Measurements from ENCODE around the gene G0S2.
A peak's percentile ranks its signal among the peaks of the same experiment; 100 is the strongest.
"Not testable (repeated sequence)": the region's sequence is repeated elsewhere in the genome, so short reads cannot be mapped to it uniquely, and the experiment has no call there.

G0S2 gene

DNA sequence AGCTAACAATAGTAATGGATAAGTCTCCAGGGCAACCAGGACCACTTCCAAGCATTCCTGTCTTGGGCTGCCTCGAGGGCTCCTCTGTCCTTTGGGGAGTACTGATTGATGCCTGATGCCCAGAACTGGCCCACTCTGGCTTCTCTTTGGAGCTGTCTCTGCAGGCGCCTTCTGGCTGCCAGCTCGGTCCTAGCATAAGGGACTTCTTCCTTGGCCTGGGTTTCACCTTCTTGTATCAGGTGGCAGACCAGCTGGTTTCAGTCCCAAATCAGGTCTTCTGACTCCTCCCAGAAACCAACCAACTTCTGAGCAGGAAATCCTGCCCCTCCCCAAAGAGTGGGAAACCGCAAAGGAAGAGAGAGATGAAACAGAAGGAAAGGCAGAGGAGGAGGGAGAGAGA is 10.6 kb downstream of the G0S2 start:
- ATAC-seq: no peak

DNA sequence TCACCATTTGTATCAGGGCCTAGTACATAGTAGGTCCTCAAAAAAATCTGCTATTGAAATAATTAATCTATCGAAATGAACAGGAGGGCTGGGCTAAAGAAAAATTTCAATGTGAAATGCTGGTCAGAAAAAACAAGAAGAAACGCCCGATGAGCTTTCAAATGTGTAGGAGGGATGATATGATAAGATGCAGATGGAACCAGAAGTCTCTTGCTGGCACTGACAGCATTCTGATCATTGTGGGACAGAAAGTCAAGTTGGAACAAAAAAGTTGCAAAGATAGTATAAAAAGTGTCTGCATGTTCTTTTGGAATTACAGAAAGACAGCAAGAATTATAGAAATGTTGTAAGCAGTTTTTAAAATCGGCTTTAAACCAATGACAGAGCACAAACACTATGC is 11.1 kb downstream of the G0S2 start:
- ATAC-seq: no peak

DNA sequence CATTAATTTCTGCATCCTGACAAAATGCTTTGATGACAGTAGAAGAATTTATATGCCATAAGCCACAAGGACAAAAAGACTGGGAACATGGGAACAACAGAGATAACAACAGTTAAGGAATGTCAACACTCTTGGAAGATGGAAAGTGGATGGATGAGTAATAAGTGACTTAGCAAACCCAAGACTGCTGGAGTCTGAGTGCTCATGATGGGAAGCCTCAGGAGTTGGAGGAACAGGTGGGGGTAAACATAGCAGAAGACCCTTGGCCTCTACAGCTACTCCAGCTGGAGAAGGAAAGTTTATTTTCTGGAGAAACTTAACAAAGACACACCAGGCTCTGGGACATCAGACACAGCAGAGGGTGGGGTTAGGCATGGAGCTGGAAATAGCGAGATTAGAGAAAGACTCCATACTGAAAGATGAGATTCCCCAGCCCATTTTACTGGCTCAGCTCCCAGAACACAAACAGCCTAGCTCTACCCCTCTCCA is 13.6 kb downstream of the G0S2 start:
- ATAC-seq: no peak

DNA sequence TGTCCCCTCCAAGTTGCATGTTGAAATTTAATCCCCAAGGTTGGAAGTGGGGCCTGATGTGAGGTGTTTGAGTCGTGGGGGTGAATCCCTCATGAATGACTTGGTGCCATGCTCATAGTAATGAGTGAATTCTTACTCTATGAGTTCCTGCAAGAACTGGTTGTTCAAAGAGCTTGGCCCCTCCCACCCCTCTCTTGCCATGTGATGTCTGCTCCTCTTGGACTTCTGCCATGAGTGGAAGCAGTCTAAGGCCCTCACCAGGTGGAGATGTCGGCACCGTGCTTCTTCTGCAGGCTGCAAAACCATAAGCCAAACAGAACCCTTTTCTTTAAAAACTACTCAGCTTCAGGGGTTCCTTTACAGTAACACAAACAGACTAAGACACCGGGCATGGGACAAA is 14.3 kb downstream of the G0S2 start:
- no peak for ATAC-seq

DNA sequence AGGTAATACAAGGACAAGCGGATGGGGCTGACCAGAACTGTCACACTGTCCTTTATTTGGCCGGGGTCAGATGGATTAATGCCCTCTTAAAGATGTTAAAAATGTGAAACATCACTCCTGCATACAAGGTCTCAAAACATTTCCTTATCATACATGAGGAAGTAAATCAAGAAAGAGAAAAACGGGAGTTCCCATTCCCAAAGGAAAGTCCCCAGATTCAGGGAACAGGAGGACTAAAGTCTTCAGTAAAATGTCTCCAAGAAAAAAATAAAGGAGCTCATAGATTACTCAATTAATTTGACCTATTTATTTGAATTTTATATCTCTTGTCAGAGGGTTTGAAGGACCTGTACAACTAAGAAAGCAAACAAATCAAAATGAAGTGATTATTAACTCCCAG is 16.0 kb downstream of the G0S2 start:
- no peak for ATAC-seq

DNA sequence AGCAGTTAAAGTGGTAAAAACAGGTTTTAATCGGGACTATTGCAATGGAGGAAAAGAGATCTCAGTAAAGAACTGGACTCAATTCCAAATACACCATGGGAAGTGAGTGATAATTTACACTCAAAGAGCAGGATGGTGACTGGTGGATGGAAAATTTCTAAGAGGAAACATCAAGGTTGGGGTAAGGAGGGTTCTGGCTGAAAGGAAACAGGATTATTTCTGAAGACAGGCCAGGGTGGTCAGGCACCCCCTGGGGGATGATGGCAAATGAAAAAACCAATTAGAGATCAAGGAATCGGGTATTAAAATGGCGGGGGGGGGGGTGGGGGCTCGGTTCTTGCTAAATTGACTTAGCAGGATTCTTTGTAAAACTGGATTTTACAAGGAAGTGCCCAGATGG is 17.1 kb downstream of the G0S2 start:
- ATAC-seq: no peak

DNA sequence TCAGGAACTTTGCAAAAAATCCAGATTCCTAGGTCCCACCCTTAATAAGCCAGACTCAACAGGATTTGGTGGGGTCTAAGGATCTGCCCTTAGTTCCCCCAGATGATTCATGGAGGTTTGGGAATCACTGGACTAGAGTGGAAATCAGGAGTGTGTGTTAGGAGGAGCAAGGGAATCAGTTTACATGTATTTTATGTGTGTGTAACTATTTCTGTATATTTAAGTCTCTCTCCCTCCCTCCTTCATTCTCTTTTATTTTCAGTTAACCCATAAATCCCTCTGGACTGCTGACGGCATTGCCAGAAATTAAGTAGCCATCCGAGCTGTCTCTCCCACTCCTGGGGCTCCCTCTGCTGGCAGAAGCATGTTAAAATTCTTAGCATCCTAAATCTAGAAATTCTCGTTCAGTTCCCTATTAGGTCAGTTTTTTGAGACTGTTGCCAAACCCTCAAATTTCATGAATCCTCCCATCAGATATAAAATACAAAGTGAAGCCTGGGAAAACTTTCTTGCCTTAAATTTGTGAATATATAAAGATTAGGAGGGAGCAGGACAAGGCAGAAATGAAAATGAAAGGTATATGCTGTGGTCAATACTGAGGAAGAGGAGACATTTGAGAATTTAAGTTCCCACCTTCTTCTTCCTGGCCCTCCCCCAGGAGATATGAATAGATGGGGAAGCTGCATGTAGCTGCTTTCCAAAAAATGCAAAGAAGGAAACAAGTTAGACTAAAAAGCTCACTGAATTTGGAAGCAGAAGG is 17.7 kb downstream of the G0S2 start:
- ATAC-seq: peak in 1 of 2 donors; percentile 43

DNA sequence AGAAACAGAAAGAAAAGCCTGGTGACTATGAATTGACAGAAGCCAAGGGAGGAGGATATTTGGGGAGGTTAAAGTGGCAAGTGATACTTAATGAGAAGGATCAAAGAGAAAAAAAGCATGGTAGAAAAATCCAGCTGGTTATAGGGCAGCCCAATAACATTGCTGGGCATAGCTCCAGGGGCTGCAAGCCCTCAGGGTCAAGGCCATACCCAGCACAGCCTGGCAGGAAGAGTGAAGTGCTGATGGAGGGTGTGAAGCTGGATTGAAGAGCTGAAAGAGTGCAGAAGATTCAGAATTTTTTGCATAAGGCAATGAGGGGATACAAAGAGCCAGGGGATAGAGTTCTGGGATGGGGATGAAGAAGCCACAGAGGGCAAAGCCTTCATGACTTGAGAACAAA is 21.5 kb downstream of the G0S2 start:
- no peak for ATAC-seq

DNA sequence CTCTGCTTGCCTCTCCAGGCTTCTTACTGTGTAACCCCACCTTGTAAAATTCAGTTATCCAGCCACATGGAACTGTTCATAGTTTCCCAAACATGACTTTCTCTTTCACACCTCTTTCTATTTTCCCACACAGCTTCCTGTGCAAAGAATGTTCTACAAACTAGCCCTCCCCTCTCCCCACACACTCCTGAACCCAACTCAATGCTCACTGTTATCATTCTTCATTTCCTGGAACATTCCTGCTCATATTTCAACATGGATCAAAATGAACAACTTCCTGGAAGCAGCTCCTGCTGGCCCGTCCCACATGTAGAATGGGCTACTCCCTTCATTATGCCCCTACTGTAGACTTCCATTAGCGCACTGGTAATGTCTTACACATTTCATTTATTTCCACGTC is 21.9 kb downstream of the G0S2 start:
- no peak for ATAC-seq

DNA sequence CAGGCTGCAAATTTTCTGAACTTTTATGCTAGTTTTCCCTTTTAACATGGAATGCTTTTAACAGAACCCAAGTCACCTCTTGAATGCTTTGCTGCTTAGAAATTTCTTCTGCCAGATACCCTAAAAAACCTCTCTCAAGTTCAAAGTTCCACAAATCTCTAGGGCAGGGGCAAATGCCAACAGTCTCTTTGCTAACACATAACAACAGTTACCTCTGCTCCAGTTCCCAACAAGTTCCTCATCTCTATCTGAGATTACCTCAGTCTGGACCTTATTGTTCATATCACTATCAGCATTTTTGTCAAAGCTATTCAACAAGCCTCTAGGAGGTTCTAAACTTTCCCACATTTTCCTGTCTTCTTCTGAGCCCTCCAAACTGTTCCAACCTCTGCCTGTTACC is 25.5 kb downstream of the G0S2 start:
- not testable (repeated sequence) for ATAC-seq

DNA sequence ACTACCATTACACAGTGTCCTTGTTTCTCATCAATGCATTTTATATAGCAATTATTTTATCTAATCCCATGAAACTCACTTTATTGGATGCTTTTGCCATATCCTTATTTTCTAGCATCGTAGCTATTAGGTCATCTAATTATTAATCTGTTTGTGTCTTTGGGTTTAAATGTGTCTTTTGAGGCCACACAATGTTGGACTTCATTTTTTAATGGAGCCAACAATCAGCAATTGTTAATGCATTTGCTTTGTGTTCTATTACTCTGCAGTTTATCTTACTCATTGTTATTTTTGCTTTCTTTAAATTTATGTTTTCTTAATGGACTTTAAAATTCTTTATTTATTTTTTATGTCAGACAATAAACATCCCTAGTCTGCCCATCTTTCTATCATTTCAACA is 27.6 kb downstream of the G0S2 start:
- no peak for ATAC-seq

DNA sequence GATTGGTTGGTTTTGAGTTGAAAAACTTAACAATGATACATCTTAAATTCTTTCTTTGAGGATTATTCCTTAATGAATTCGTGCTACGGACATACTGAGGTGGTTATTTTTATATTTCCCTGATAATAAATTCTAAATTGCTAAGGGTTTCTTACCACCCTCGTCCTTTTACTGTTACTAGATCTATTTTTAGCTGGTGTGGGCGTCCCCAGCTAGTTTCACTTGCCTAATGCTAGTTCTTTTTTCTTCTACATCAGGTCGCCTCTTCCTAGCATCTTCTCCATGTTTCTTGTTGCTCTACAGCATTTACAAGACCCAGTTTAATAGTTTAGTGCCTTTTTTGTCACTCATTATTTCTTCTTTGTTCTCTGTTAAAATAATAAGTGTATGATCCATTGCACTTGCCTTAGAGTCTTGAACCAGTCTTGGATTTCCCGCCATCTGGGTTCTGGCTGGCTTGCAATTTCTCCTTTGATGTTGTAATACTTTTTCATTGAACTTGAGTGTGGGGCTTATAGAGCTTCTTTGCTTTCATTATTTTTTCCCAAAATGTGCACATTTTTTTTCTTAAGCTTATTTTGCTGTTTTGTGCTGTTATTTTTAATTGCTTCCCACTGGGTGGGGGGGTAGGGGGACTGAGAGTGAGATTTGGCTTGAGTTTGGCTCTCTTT is 28.8 kb downstream of the G0S2 start:
- ATAC-seq: no peak

DNA sequence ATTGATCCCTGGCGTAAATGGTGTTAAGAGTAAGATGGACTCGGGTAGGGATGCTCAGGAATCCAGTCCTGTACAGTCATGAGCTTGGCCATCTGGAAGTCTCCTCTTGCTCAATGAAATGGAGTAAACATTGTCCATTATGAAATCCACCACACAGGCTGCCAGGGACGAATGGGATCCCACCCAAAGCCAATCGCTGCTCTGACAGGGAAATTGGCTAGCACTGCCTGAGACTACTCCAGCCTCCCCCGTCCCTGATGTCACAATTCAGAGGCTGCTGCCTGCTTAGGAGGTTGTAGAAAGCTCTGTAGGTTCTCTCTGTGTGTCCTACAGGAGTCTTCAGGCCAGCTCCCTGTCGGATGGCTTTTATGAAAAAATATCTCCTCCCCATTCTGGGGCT is 29.4 kb downstream of the G0S2 start, which contains the start of gene HSD11B1:
Gene HSD11B1 (plus strand): TSS at position 263 of the 400 bp plus-strand sequence. CDS start 97 bp downstream, at position 360.
- ATAC-seq: no peak

DNA sequence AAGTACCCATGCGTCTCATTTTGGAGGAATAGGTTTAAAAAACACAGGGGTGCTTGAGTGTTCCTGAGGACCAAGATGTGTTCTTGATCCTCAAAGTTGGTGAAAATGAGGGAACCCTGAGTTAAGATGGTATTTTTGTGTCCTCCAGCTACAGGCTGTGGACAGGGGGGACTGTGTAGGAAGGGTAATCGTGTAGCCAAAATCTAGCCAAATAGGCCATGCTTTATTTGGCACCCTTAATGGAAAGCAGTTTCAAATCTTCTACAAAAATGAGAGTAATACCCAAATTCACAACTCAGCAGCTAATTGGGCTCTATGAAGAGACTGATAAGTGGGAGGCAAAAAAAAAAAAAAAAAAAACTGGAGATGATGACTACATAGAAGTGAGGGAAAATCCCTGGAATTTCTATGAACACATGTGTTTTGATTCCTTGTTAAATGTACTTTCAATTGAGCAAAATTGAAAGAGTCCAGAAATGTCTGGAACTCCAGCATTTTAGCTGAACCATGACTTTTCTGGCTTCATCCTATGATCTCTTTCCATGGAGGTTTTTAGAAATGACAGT is 29.9 kb downstream of the G0S2 start:
- no peak for ATAC-seq

DNA sequence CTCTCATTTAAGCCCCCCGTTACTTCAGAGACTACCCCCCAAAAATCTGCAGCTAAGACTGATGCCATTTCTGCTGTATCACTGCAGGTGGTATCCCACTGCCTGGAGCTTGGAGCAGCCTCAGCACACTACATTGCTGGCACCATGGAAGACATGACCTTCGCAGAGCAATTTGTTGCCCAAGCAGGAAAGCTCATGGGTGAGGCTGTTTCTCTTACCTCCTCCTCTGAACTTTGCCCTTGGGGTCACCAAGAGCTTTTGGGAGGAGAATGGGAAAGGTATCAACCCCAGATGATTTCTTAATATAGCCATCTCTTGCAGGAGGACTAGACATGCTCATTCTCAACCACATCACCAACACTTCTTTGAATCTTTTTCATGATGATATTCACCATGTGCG is 31.4 kb downstream of the G0S2 start:
- ATAC-seq: no peak

DNA sequence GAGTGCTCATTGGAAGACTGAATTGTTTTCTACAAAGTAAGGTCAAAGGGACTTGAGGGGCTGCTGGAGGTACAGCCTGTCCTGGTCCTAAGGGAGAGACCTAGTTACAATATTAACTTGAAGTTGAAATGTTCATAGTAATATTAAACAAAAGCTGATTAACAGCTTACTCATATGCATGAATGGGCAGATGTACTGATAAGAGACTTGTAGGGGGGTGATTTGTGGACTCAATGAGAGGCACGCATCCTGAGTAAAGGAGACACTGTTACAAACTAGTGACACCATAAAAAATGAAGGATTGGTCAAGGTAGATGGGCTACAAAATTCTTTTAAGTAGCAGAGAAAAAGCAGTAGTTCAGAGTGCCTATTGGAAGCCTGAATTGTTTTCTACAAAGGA is 32.1 kb downstream of the G0S2 start:
- peak; percentile 35 to 64 for ATAC-seq

DNA sequence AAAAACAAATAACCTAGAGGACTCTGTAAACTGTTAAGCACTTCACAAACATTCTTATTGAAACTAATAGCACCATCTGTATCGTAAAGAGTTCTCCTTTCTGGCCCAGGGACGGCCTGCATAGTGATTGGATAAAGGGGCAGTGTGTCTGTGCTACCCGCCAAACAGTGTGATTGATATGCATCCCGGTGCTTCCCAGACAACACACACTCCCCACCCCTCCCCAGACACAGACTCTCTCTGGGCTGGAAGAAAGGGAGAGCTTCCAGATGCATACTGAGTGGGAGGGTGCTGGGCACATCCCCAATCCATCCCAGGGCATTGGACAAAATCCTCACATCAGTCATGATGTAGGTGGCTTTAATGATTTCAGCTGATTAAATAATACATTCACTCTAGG is 33.1 kb downstream of the G0S2 start:
- no peak for ATAC-seq

DNA sequence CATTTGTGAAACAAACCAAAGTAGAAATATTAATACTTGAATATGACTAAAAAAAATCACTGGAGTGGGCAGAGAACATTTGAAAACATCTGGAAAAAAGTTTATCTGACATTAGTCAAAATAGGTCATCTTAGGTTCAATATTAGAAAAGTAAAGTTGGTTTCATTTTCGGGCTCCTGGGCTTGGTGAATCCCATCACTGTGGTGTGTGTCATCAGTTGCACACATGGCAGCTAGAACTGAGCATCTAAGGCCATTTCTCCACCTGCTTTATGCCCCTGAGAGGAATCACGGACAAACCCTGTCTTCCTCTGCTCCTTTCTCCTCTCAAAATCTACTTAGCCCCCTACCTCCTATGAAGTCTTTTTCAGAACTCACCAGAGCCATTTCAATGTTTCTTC is 34.9 kb downstream of the G0S2 start:
- peak; percentile 63 to 66 for ATAC-seq

DNA sequence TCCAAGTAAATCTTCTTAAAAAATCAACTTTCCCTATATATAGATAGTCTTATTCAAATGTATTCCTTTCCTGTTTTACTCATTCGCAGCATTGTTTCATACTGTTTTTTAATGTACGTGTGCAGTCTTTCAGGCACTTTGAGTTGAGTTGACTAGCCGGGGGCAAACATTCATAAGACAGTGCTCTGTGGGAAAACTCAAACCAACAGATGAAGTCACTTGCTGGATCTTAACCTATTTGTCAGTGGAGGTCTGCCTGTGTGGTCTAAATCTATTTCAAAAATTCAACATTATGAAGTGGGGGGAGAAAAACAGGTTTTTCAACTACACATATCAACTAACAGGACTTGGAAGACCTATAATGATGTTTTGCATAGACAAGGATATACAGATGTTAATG is 35.6 kb downstream of the G0S2 start:
- no peak for ATAC-seq

DNA sequence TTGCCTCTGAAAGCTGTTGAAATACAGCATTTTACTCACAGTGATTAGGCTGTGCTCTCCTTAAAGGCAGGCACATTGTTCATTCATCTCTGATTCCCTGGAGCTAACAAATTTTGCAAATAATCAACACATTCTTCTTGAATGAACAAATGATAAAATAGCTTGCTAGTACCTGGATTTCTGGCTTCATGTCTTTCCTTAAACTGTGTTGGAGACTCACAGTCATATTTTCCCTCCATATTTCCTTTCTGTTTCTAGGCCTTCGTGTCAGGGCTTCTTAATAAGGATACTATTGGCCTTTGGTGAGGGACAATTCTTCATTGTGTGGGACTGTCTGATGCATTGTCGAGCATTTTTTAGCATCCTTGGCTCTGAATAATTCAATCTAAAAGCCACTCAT is 39.1 kb downstream of the G0S2 start:
- no peak for ATAC-seq

DNA sequence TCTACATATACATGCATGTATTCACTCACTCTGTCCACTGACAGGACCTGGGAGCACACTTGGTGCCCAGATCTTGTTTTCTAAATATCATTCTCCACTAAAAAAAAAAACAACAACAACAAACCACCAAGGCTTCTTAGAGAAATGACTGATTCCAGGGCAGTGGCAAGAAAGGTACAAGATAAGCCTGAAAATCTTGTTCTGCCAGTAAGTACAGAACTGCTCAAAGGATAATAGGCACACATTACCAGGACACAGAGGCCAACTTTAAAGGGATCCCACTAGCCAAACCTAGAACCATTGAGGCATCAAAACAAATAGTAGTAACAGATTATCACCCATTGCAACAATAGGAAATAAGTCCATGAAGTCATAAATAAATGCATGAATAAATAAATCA is 40.1 kb downstream of the G0S2 start:
- ATAC-seq: no peak

DNA sequence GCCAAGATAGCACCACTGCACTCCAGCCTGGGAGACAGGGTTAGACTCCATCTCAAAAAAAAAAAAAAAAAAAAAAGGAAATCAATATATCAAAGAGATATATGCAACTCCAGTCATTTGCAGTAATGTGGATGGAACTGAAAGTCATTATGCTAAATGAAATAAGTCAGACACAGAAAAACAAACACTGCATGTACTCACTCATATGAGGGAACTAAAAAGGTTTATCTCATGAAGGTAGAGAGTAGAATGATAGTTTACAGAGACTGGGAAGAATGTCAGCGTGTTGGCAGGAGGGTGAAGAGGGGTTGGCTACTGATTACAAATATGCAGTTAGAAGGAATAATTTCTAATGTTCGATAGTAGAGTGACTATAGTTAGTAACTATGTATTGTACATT is 42.6 kb downstream of the G0S2 start:
- ATAC-seq: no peak

DNA sequence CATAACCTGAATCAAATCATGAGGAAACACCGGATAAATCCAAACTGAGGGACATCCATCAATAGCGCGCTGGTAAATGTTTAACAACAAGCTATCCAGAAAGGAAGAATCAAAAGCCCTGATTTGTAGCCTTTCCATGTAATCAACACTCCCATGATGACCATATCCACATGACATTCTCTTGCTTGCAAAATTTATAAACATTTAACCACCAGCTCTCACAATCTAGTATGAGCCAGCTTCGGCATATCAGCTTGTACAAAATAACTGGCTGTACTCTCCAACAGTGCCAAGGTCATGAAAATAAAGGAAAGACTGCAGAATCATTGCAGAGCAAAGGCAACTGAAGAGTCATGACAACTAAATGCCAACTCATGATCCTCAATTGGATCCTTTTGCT is 45.1 kb downstream of the G0S2 start:
- no peak for ATAC-seq

DNA sequence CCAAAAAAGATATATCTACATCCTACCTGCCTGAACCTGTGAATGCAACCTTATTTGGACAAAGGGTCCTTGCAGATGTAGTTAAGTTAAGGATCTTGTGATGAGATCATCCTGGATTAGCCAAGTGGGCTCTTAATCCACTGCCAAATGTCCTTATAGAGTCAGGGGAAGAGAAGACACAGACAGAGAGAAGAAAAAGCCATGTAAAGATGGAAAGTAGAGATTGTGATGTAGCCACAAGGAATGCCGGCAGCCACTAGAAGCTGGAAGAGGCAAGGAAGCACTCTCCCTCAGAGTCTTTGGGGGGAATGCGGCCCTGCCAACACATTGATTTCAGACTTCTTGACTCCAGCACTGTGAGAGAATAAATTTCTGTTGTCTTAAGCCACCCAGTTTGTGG is 45.6 kb downstream of the G0S2 start:
- no peak for ATAC-seq

All from activated CD4-positive, CD25-positive, alpha-beta regulatory T cell treated with anti-CD3 and anti-CD28 coated beads, Interleukin-2, amount 50 U/mL, for 24 hours (primary cell).